Stimulated activated CD4-positive, alpha-beta T cell treated with anti-CD3 and anti-CD28 coated beads, Interleukin-15, amount 100 ng/mL, for 24 hours (primary cell): ENCODE data around the gene NR6A1.

Experiments
- DNase-seq: peaks from one replicate; pipeline ENCODE4 v3.0.0-alpha.2; 2020

The NR6A1 gene

DNA sequence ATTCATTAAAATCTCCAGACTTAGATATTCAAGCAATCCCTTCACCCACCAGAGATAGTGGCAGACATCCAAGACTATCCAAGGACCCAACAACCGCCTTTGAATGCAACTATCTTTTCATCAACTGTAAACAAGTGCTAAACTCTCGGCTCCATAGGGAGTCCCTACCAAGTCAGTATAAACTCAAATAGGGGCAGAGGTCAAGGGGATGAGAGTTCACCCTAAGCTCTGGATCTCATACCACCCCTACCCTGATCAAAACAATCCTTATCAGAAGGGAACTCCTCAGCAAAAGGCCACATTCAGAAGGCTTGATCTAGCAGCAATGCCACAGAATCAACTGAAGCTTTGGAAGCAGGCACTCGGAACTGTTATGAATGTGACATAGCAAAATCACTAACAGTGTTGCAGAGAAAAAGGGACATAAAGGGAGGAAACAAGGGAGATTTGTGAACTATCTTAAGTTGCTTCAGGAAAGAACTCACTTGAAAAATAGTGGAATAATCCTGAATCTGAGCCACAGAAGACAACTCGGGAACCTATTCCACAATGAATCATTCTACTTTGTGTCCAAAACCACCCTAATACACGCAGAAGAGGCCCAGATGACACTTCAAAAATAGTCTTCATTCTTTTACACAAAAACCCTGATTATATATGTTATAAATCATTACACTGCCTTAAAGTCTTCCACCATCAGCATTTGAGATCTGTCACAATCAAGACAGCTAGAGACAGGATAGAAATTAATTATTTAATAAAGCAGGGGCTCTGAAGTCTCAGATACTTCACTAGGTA lies 49.8 kb downstream of the NR6A1 start:
- no peak for DNase-seq

DNA sequence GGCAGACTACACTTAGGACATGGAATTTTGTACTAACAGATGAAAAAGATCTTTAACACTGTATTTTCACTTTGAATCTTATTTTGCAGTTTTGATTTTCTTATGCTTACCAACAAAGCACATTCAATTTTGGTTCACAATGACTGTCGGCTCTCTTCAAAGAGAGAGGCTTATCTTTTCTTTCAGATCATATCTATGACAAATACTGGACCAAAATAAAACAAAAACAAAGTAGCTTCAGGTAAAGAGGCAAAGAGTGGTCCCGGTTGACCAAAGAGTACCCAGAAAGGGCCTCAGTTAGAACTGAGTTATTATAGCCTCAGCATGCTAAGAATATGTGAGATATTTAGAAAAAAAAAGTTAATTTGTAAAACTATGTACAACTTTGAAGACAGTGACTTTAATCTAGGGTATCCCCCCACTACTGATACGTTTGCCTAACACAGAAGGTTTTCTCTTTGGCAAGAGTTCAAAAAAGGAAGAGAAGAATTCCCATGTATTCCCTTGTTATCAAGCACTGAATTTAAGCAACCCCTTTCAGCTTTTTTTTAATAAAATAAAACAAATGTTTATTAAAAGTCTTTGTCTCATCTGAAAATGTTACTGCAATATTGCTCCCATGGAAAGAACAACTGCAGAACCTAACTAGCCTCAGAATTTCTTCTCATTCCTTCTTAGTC lies 50.5 kb downstream of the NR6A1 start:
- DNase-seq, result no peak

DNA sequence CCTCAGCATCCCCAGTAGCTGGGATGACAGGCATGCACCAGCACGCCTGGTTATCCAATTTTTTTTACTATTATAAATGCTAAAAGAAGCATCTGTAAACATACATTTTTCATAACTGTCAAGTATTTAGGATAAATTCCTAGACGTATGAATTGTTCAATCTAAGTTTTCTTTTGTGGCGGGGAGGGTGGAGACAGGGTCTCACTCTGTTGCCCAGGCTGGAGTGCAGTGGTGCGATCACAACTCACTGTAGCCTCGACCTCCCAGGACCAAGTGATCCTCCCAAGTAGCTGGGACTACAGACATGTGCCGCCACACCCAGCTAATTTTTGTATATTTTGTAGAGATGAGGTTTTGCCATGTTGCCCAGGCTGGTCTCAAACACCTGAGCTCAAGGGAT lies 52.2 kb downstream of the NR6A1 start:
- DNase-seq, result no peak

DNA sequence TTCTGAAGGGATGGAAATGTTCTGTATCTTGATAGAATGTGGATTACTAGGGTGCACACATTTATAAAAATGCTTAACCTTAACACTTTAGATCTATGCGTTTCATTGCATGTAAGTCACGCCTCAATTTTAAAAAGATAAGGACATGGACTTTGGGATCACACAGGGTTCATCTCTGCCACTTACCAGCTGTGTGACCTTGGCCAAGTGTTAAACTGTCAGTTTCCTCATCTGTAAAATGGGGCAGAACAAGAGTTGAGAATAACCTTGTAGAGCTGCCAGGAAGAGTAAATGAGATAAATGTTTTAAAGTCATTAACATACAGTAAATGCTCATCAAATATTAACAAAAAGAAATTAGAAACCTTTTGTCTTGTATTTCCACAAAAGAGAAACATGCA lies 53.5 kb downstream of the NR6A1 start:
- DNase-seq, result no peak

DNA sequence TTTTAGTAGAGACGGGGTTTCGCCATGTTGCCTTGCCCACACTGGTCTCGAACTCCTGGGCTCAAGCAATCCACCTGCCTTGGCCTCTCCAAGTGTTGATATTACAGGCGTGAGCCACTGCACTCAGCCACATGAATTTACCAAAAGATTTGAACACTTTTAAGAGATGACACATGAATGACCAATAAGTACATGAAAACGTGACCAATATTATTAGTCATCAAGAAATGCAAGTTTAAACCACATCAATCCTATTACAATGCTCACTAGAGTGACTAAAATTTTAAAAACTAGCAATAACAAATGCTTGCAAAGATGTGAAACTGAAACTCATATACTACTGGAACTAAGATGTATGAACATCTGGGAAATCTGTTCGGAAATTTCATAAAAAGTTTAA lies 54.3 kb downstream of the NR6A1 start:
- peak; percentile 27 for DNase-seq

DNA sequence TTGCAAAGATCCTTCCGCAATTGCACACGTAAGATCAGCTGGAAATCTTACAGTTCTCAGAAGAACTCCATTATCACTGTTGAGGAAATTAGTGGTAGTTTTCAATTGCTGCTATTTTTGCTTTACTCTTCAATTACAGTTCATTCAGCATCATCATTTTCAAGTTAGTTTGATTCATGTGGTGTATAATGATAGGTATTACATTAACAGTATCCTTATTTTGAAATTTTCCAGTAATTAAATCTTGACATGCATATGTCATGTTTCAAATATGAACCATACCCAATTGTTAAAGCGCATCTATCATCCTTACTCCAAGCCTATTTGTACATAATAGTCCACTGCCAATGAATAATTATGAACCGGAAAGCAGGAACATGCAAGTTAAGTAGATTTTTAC lies 60.3 kb downstream of the NR6A1 start:
- DNase-seq, result no peak

DNA sequence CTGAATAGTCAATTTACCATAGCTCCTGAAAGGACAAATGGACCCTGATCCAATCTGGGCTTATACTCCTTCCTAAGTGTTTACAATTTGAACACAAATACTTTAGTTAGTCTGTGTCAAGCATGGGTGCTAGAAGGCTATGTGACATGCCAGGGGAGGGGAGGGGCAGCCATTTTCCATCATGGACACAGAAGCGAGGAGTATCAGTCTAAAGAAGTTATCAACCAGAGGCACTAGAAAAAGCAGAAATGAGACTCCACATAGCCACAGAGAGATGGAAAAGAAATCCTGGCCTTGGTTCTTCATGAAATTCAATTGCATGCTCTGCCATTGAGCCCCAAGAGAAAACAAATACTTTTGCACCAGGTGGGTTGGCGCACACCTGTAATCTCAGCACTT lies 61.8 kb downstream of the NR6A1 start:
- no peak for DNase-seq

DNA sequence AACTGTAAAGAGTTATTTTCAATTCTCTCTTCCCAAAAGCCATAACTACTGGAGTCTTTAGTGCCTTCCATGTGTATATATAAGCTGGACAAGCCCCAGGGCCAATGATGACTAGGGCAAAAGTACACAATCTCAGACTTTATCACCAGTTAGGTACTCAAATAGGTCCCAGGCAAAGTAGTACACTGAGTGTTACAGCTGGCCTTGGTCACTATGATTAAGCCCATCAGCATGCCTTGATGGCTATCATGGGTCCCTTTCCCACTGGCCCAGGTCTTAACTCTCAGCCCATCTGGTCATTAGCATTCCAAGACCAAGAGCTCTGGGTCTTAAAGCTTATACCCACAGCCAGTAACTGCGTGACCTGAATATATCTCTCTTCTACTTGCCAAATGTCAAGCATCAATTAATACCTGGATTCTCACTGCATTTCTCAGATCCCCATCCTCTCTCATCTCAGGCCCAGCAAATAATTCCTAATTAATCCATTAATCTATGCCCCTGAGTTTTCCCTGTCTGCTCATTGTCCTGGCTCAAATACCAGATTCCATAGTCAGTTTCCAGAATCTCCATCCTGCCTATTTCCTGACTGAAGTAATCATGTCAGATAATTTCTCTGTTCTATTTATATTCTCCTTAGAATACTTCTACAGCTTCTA lies 62.3 kb downstream of the NR6A1 start:
- DNase-seq, result no peak

DNA sequence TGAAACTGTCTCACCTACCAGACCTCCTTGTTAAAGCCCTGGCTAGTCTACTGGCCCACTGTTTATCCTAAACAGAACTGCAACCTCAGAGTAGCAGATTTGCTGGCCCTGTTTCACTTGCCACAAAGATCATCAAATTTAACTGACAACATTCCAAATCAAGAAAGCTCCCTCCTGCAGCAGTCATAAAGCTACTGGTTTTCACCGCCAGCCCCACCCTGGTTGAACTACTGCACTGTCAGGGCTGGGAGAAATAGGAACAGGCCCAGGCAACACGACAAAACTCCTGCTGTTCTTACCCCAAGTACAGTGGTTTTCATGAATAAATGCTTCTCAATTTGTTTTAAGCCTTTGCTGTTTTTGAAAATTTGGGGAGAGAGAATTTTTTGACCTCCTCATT lies 63.0 kb downstream of the NR6A1 start:
- no peak for DNase-seq

DNA sequence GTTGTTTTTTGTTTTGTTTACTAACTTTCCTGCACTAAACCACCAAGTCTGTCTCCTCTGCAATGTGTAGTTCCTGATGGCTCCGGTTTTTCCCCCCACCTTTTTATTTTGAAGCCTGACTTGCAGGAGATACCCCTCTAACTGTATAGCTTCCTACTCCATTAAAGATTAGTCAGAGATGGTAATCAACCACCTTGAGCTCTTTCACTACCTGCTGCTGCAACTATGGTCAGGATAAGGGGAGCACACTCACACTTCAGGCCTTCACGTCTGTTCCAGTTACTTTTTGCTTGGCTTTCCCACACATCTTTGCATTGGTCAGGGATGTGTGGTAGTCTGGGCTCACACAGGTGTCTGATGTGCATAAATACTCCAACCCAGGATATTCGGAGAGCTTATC lies 63.4 kb downstream of the NR6A1 start:
- no peak for DNase-seq

DNA sequence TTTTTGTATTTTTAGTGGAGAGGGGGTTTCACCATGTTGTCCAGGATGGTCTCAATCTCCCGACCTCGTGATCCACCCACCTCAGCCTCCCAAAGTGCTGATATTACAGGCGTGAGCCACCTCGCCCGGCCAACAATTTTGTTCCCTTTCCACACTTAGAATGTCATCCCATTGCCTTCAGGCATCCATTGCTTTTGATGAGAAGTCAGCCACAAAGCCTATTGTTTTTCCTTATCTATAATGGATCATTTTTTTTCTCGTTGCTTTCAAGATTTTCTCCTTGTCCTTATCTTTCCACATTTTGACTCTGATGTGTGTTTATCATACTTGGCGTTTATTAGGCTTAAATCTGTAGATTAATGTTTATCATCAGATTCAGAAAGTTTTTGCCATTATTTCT lies 64.4 kb downstream of the NR6A1 start:
- DNase-seq, result no peak

DNA sequence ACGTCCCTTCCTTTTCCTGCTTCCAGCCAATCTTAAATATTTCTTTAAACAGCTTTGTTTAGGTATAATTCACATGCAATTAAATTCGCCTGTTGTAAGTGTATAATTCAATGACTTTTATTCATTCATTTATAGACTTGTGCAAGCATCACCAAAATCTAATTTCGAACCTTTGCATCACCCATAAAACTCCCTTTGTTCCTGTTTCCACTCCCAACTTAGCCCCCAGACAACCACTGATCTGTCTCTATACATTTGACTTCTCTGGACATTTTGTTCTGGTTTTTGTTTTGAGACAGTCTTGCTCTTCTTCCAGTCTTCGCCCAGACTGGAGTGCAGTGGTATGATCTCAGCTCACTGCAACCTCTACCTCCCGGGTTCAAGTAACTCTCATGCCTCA lies 71.5 kb downstream of the NR6A1 start:
- no peak for DNase-seq

DNA sequence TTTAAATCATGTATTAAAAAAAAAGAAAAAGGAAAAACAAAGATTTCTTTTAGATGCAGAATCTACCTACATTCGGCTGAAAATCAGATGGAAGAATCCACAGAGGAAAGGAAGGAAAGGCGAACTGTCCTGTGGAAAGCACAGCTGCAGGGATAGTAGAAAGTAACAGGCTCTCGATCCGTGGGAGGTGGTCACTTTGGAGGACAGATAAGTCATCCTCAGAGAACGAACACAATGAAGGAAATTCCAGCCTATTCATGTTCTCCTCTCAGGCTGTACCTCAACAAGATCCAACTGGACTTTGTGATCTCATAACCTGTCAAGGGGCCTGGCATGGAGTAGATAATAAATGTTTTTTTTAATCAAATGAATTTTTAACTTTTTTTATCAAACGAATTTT lies 72.8 kb downstream of the NR6A1 start:
- DNase-seq, result no peak

DNA sequence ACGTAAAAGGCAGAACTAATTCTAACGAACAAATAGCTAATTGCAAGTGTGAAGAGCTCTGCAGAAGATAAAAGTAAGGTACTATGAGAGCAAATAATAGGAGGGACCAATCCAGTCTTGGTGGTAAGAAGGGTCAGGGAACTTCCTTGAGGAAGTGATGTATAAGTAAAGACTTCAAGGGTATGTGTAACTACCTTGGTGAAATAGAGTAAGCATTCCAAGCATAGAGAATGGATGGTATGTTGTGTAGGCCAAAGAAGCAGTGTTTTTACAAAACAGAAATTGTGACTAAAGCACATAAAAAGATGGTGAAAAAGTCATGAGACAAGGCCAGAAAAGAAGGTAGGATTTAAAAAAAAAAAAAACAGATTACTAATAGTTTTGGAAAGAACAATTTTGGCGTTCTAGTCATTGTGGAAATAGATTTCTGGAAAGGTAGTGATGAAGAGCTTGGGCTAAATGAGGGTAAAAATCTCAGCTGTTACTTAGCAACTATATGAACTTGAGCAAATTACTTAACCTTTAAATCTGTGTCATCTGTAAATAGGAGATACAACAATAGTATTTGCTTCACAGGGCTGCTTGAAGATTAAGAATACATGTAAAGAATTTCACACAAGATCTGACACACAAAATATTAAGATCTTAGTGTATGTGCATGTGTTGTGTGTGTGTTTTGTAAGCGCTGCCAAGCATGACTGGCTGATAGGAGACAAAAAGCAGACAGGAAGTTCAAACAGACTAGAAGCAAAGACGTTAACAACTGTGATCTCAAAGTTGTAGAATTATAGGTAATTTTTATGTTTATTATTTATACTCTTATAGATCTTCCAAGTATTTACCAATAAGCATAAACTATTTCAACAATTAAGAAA lies 73.5 kb downstream of the NR6A1 start:
- no peak for DNase-seq

DNA sequence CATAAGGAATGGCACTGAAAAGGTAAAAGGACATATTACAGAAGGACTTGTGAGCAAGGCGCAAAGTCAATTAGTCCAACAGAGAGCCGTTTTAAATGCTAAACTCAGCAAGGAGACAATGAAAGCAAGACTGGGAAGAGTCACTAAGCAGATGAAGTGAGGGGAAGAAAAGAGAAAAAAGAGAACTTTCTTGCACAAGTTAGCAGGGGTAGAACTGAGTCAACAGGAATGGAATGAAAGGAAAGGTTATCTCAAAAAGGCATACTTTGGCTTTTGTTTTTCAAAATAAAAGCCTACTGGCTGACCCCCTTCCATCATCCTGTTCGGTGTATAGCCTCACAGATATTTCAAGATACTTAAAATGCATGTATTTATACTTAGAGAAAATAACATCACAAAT lies 75.0 kb downstream of the NR6A1 start:
- DNase-seq, result no peak

DNA sequence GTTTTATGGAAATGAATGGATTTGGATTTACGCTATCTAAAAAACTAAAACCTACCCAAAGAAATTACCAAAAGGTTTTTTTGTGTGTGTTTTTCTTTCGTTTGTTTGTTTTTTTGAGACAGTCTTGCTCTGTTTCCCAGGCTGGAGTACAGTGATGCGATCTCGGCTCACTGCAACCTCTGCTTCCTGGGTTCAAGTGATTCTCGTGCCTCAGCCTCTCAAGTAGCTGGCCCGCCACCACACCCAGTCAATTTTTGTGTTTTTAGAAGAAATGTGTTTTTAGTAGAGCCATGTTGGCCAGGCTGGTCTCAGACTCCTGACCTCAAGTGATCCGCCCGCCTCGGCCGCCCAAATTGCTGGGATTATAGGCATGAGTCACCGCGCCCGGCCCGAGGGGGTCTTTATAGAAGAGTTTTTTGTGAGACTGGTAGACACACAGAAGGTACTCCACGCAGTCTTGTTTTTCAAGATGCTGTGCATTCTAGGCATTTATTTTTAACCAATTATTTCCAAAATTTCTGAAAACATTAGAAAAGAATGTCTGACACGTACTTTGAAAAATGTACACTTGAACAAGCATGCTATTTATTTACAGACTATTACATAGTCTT lies 75.7 kb downstream of the NR6A1 start:
- DNase-seq, result no peak

DNA sequence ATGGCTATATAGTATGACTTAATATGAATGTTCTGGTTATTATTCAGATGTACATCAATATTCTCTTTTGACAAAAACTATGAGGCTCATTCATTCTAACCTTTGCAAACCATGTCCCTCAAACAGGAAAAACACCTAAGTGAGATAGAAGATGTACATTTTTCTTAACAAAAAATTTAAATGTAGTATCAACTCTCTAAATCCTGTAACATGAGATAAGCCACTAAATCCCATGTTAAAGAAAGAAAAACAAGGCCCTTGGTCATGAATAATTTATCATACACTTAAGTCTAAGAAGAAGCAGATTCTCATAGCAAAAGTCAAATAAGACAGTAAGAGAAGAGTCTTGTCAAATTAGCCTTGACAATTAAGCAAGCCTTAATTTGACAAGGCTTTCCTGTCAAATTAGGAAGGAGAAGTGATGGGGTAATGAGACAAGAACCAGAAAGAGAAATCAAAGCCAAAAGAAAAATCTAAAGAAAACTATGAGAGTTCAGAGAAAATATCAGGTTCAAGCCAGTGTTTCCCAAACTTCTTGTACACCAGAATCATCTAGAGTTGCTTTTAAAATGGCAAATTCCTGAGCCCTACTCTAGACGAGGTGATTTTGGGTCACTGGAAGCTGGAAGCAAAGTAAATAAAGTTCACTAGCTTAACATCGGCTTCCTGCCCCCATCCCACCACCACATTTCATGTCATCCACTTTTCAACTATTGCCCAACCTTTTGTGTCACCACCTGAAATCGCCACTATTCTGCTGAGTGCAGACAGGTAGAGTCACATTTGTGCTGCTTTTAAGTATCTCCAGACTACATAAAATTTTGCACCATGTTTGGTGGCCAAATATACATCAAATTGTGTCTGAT lies 76.5 kb downstream of the NR6A1 start:
- no peak for DNase-seq

DNA sequence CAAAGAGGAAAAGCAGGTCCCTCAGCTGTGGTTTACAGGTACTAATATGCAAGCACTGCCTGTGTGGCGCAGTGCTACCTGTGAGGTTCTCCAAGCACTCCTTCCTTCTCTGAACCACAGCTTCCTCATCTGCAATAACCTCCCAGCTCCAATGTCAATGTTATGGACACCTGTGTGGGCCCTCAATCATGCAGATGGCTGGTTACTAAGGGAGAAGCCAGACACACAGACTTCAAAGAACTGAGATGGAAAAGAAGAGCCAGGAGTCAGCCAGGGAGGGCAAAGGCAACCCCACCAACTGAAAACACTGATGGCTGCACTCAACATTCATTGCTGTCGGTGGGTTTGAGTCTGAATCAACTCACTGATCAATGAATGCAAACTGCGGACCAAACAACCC lies 77.7 kb downstream of the NR6A1 start:
- no peak for DNase-seq

DNA sequence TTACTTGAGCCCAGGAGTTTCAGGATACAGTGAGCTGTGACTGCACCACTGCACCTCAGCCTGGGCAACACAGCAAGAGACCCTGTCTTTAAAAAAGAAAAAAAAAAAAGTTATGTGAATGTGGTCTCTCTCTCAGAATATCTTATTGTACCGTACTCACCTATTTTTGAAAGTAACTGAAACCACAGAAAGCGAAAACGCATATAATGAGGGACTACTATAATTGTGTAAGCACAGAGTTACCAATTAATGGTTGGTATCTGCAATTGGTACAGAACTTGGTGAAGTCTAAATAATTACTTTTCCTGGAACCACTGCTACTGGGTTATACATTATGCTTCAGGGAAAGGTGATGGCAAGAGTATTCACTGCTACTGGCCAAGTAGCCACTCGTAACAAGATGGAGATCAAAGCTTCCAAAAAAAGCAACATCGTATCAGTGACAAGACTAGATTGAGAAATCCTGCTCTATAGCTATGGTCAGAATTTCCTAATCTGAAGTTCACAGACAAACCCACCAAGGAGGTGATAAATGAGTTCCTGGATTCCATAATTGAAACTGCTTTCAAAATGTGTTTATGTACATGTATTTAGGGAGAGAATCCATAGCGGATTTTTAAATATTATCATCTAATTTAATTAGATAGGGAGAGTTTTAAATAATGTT lies 82.7 kb downstream of the NR6A1 start:
- DNase-seq, result no peak

DNA sequence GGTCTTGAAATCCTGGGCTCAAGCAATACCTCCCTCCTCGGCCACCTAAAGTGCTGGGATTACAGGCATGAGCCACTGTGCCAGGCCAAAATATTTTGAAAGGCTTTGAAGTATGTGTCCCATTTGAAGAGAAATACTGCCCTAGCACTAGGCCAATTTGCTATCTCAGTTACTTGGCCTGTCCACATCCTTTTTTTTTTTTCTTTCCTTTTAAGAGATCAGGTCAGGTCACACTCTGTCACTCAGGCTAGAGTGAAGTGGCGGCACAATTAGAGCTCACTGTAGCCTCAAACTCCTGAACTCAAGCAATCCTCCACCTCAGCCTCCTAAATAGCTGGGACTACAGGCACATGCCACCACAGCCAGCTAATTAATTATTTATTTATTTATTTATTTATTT lies 84.2 kb downstream of the NR6A1 start:
- no peak for DNase-seq

DNA sequence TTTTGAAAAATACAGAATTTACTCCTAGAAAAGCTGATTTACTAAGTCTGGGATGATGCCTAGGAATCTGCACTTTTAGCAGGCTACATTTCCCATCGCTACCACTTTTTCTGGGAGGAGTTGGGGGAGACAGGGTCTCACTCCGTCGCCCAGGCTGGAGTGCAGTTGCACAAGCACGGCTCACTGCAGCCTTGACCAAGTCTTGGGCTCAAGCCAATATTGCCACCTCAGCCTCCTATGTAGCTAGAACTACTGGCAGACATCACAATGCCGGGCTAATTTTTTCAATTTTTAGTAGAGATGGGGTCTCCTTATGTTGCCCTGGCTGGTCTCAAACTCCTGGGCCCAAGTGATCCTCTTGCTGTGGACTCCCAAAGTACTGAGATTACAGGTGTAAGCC lies 85.9 kb downstream of the NR6A1 start:
- DNase-seq, result no peak
